Spleen (tissue), 7 donors: ENCODE measurements around the gene TEX11.

Experiments
- POLR2A ChIP-seq, 3 donors: fragments of 450-650 bp; IDR thresholded peaks; one replicate each; pipeline ENCODE4 v1.5.1; 2017; ENCODE audit warnings: antibody characterized with exemption in 3 of 3, mild to moderate bottlenecking in 1 of 3
- POLR2AphosphoS5 ChIP-seq, 3 donors: sonication (generic); formaldehyde crosslinking; IDR thresholded peaks; one replicate each; pipeline ENCODE4 v1.5.1; 2017; ENCODE audit warnings: antibody characterized with exemption in 3 of 3
- TF ChIP-seq, protein P1 (sequence below), 11 experiments: fragments of 200-600 bp in 7 of 11; fragments of 450-650 bp in 4 of 11; sonication (generic) in 4 of 11; IDR thresholded peaks in 8 of 11; conservative IDR thresholded peaks in 3 of 11; 1 replicate in 7 of 11; 2 replicates in 4 of 11; pipeline versions ENCODE4 v1.4.0 to v1.8.0; 2016 to 2021; ENCODE audit warnings: antibody characterized with exemption in 11 of 11, inconsistent platforms in 4 of 11, mild to moderate bottlenecking in 1 of 11
- donor health status: DM: no; HTN: no; CAD: no; lungs with moderate emphysema.
- donor health status: DM: no; HTN: no; CAD: no.
- donor health status: DM: no; HTN: no; CAD: no.

GRCh38 chrX:70482300-70482699 lies 426.2 kb downstream of the TEX11 start:
- TF ChIP-seq, protein P1, sequence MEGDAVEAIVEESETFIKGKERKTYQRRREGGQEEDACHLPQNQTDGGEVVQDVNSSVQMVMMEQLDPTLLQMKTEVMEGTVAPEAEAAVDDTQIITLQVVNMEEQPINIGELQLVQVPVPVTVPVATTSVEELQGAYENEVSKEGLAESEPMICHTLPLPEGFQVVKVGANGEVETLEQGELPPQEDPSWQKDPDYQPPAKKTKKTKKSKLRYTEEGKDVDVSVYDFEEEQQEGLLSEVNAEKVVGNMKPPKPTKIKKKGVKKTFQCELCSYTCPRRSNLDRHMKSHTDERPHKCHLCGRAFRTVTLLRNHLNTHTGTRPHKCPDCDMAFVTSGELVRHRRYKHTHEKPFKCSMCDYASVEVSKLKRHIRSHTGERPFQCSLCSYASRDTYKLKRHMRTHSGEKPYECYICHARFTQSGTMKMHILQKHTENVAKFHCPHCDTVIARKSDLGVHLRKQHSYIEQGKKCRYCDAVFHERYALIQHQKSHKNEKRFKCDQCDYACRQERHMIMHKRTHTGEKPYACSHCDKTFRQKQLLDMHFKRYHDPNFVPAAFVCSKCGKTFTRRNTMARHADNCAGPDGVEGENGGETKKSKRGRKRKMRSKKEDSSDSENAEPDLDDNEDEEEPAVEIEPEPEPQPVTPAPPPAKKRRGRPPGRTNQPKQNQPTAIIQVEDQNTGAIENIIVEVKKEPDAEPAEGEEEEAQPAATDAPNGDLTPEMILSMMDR (IDR thresholded peaks at IDR 0.05 in 8 of 11, conservative IDR thresholded peaks at IDR 0.05 in 3 of 11) = no peak
- TF ChIP-seq POLR2A (IDR thresholded peaks at IDR 0.05) = no peak
- TF ChIP-seq POLR2AphosphoS5 (IDR thresholded peaks at IDR 0.05) = no peak
